KMS-11 (cell line): ENCODE data around the gene ATP9B.
"Not testable (repeated sequence)": the region's sequence is repeated elsewhere in the genome, so short reads cannot be mapped to it uniquely, and the experiment has no call there.

Experiments
- H2AFZ ChIP-seq: fragments of 200-600 bp; sonication (generic); 2 replicates; pipeline ENCODE4 v1.6.1; 2016; ENCODE audit warnings: antibody characterized with exemption, mixed run types, low read depth
- H3K27ac ChIP-seq: fragments of 200-600 bp; sonication (generic); 2 replicates; pipeline ENCODE4 v1.6.1; 2016; ENCODE audit warnings: mild to moderate bottlenecking, mixed run types
- H3K27me3 ChIP-seq: fragments of 200-600 bp; sonication (generic); 2 replicates; pipeline ENCODE4 v1.6.1; 2017; ENCODE audit warnings: mild to moderate bottlenecking, low read depth, mixed run types, moderate library complexity; ENCODE audit not compliant: insufficient read depth
- H3K36me3 ChIP-seq: fragments of 200-600 bp; sonication (generic); 2 replicates; pipeline ENCODE4 v1.6.1; 2017; ENCODE audit warnings: mild to moderate bottlenecking, mixed run types; ENCODE audit not compliant: insufficient read depth
- H3K4me1 ChIP-seq: fragments of 200-600 bp; sonication (generic); 2 replicates; pipeline ENCODE4 v1.6.1; 2016; ENCODE audit warnings: mild to moderate bottlenecking, low read depth, mixed run types; ENCODE audit not compliant: poor library complexity, severe bottlenecking
- H3K4me2 ChIP-seq: fragments of 200-600 bp; sonication (generic); 2 replicates; pipeline ENCODE4 v1.7.0; 2016; ENCODE audit warnings: mild to moderate bottlenecking, mixed run types
- H3K4me3 ChIP-seq: fragments of 200-600 bp; sonication (generic); IDR thresholded peaks from 2 replicates; pipeline ENCODE4 v1.6.1; 2017; ENCODE audit warnings: low read depth, low read length, mixed read lengths; ENCODE audit not compliant: insufficient read depth
- H3K79me2 ChIP-seq: fragments of 200-600 bp; sonication (generic); 2 replicates; pipeline ENCODE4 v1.6.1; 2016; ENCODE audit warnings: low read depth, mixed run types; ENCODE audit not compliant: insufficient read depth
- H3K9ac ChIP-seq: fragments of 200-600 bp; sonication (generic); 2 replicates; pipeline ENCODE4 v1.6.1; 2016; ENCODE audit warnings: mild to moderate bottlenecking, mixed run types
- H4K20me1 ChIP-seq: fragments of 200-600 bp; sonication (generic); 2 replicates; pipeline ENCODE4 v1.6.1; 2016; ENCODE audit warnings: mild to moderate bottlenecking, mixed run types; ENCODE audit not compliant: insufficient read depth
- CTCF ChIP-seq: fragments of 200-600 bp; sonication (generic); conservative IDR thresholded peaks from 2 replicates; pipeline ENCODE4 v1.6.1; 2017; ENCODE audit warnings: low read depth, mild to moderate bottlenecking, antibody characterized with exemption, low read length, moderate library complexity, mixed read lengths

ATP9B gene

GRCh38 chr18:79283131-79283810 is 214.1 kb downstream of the ATP9B start:
- H4K20me1 ChIP-seq = no peaks in the 10 kb centered on the region

GRCh38 chr18:79283929-79284328 is 214.7 kb downstream of the ATP9B start:
- no peaks in the 10 kb centered on the region for H3K36me3 ChIP-seq
- H3K9ac ChIP-seq = no peak overlapping the region
- no peak for TF ChIP-seq CTCF
- H3K79me2 ChIP-seq = no peaks in the 10 kb centered on the region
- no peaks in the 10 kb centered on the region for H3K4me1 ChIP-seq
- no peaks in the 10 kb centered on the region for H3K27me3 ChIP-seq
- H3K27ac ChIP-seq = no peak overlapping the region
- no peaks in the 10 kb centered on the region for H4K20me1 ChIP-seq
- H3K4me2 ChIP-seq = no peak overlapping the region
- no peak overlapping the region for H3K4me3 ChIP-seq
- no peak overlapping the region for H2AFZ ChIP-seq

More at GRCh38 chr18:79283131-79283810, 214.1 kb downstream of the ATP9B start:
- Histone ChIP-seq H3K27ac (no peak overlapping the region), H3K36me3 (no peaks in the 10 kb centered on the region), H3K4me3 (no peak overlapping the region), H3K4me2 (no peak overlapping the region), H3K79me2 (no peaks in the 10 kb centered on the region), H3K27me3 (no peaks in the 10 kb centered on the region), H3K9ac (no peak overlapping the region), H2AFZ (no peak overlapping the region), H3K4me1 (no peaks in the 10 kb centered on the region)
- TF ChIP-seq CTCF = no peak

GRCh38 chr18:79285191-79285590 is 216.0 kb downstream of the ATP9B start:
- H3K36me3 ChIP-seq, H3K79me2 ChIP-seq, H2AFZ ChIP-seq, H3K4me2 ChIP-seq, H3K27me3 ChIP-seq, H3K4me1 ChIP-seq, H4K20me1 ChIP-seq, H3K27ac ChIP-seq, H3K4me3 ChIP-seq, H3K9ac ChIP-seq: not testable (repeated sequence)

GRCh38 chr18:79290409-79290808 is 221.2 kb downstream of the ATP9B start:
- H3K4me1 ChIP-seq, H3K27me3 ChIP-seq, H3K4me3 ChIP-seq, H2AFZ ChIP-seq, H3K9ac ChIP-seq, H3K36me3 ChIP-seq, H4K20me1 ChIP-seq, H3K79me2 ChIP-seq: not testable (repeated sequence)
- Histone ChIP-seq H3K27ac (peak overlapping the region; percentile 33; the same call in 1 of the 2 replicates), H3K4me2 (0 out of 2 replicates have a peak overlapping the region, but pooled peaks have one; percentile 9)

GRCh38 chr18:79290876-79291275 is 221.7 kb downstream of the ATP9B start:
- H3K79me2 ChIP-seq = no peaks in the 10 kb centered on the region
- H3K36me3 ChIP-seq = no peaks in the 10 kb centered on the region; the same call in 1 of the 2 replicates
- no peak overlapping the region for H3K4me2 ChIP-seq
- no peaks in the 10 kb centered on the region for H3K27me3 ChIP-seq
- H3K9ac ChIP-seq = no peak overlapping the region
- H3K4me3 ChIP-seq = no peak overlapping the region
- H4K20me1 ChIP-seq = no peaks in the 10 kb centered on the region
- peak overlapping the region; percentile 33; the same call in 1 of the 2 replicates for H3K27ac ChIP-seq
- H2AFZ ChIP-seq = no peak overlapping the region
- TF ChIP-seq CTCF = no peak
- H3K4me1 ChIP-seq = no peaks in the 10 kb centered on the region
